Thyroid gland (tissue), 4 donors: ENCODE data around the gene AP2S1. TPM values are rescaled to one million over a fixed set of nuclear protein-coding genes. Genes with fewer than 3 reads are reported as not detected.
"Not testable (repeated sequence)": the region's sequence is repeated elsewhere in the genome, so short reads cannot be mapped to it uniquely, and the experiment has no call there.

ENCODE experiments used
- DNase-seq, 2 donors: peaks; one replicate each; pipeline ENCODE4 v3.0.0-alpha.2; 2019
- H3K27ac ChIP-seq, 3 donors: fragments of 200-600 bp; sonication (generic); 1 replicate in 2 of 3; 2 replicates in 1 of 3; pipeline ENCODE4 v1.5.1; 2016 to 2019; ENCODE audit warnings: mild to moderate bottlenecking in 1 of 3, moderate library complexity in 1 of 3
- H3K27me3 ChIP-seq: fragments of 200-600 bp; sonication (generic); one replicate; pipeline ENCODE4 v1.5.1; 2019
- H3K36me3 ChIP-seq, 2 donors: fragments of 200-600 bp; sonication (generic); one replicate each; pipeline ENCODE4 v1.5.1; 2016 to 2019
- H3K4me1 ChIP-seq, 2 donors: fragments of 200-600 bp; sonication (generic); one replicate each; pipeline ENCODE4 v1.5.1; 2017 to 2019
- H3K4me3 ChIP-seq, 3 donors: fragments of 200-600 bp; sonication (generic); replicated peaks in 1 of 3; 1 replicate in 2 of 3; 2 replicates in 1 of 3; pipeline ENCODE4 v1.5.1; 2016; ENCODE audit warnings: mild to moderate bottlenecking in 1 of 3
- H3K9me3 ChIP-seq: fragments of 200-600 bp; sonication (generic); one replicate; pipeline ENCODE4 v1.5.1; 2017
- CTCF ChIP-seq, 6 experiments: fragments of 200-600 bp in 3 of 6; fragments of 450-650 bp in 3 of 6; sonication (generic) in 3 of 6; IDR thresholded peaks; one replicate each; pipeline ENCODE4 v1.5.1; 2016 to 2019; ENCODE audit warnings: antibody characterized with exemption in 6 of 6, mild to moderate bottlenecking in 2 of 6, inconsistent platforms in 1 of 6, moderate library complexity in 1 of 6
- POLR2A ChIP-seq, 2 donors: fragments of 450-650 bp; IDR thresholded peaks; one replicate each; pipeline ENCODE4 v1.6.1; 2017; ENCODE audit warnings: antibody characterized with exemption in 2 of 2, mild to moderate bottlenecking in 2 of 2, moderate library complexity in 1 of 2
- WGBS, 2 donors: methylation state at CpG; one replicate each; pipeline ENCODE4 v1.1.5; 2017; 5-methylcytosine and 5-hydroxymethylcytosine counted together
- intact Hi-C: fragments of 100-400 bp; cut with DNase I; formaldehyde crosslinking; loops from one replicate; pipeline ENCODE4 v1.15.1; 2023
- total RNA-seq, 4 donors: library from RNA; depleted of rRNA; stranded (reverse); fragments of >200 nt; gene quantifications; one replicate each; pipeline ENCODE4 v1.2.3, GENCODE V29; 2016

The AP2S1 gene
- total RNA-seq, 4 donors from 2014 or later: 29.8 to 98.4 (median 64.1) TPM

GRCh38 chr19:46824890-46825730 lies 25.5 kb downstream of the AP2S1 start:
- no peak for TF ChIP-seq POLR2A (IDR thresholded peaks at IDR 0.05)
- no peak for TF ChIP-seq CTCF (IDR thresholded peaks at IDR 0.05)
- Histone ChIP-seq H3K9me3 (no peaks in the 10 kb centered on the region), H3K27ac (no peak overlapping the region), H3K4me1 (no peaks in the 10 kb centered on the region), H3K27me3 (no peaks in the 10 kb centered on the region), H3K4me3 (no peak overlapping the region), H3K36me3 (no peaks in the 10 kb centered on the region)
- DNase-seq: no peak
- intact Hi-C loops: no loop called here
- 86 to 88% methylated on average over 21 of the region's 21 CpGs for WGBS, 2 donors

GRCh38 chr19:46823049-46823448 lies 27.6 kb downstream of the AP2S1 start:
- no peak overlapping the region for H3K27ac ChIP-seq
- no peaks in the 10 kb centered on the region for H3K4me1 ChIP-seq
- DNase-seq: no peak
- TF ChIP-seq POLR2A (IDR thresholded peaks at IDR 0.05) (no peak), CTCF (IDR thresholded peaks at IDR 0.05) (no peak)
- H3K36me3 ChIP-seq: no peaks in the 10 kb centered on the region
- no peaks in the 10 kb centered on the region for H3K27me3 ChIP-seq
- intact Hi-C loops: no loop called here
- H3K9me3 ChIP-seq: no peaks in the 10 kb centered on the region
- 84 to 87% methylated on average over 6 of the region's 6 CpGs for WGBS, 2 donors
- H3K4me3 ChIP-seq: no peak overlapping the region

GRCh38 chr19:46822410-46822787 lies 28.2 kb downstream of the AP2S1 start:
- H3K36me3 ChIP-seq, H3K9me3 ChIP-seq, H3K4me1 ChIP-seq, intact Hi-C loops, H3K27ac ChIP-seq, H3K27me3 ChIP-seq, H3K4me3 ChIP-seq, DNase-seq: not testable (repeated sequence)
- 91 to 92% methylated on average over 4 of the region's 4 CpGs for WGBS, 2 donors

- no peak for TF ChIP-seq POLR2A (IDR thresholded peaks at IDR 0.05)
- Histone ChIP-seq H3K4me3 (no peak overlapping the region), H3K27me3 (no peaks in the 10 kb centered on the region), H3K36me3 (no peaks in the 10 kb centered on the region), H3K9me3 (no peaks in the 10 kb centered on the region), H3K27ac (no peak overlapping the region), H3K4me1 (no peaks in the 10 kb centered on the region)
- no peak for DNase-seq
- 75 to 81% methylated on average over 7 of the region's 18 CpGs for whole genome bisulfite sequencing, 2 donors
- intact Hi-C loops: no loop called here
Observed at GRCh38 chr19:46821512-46822409, 28.9 kb downstream of the AP2S1 start.

- Histone ChIP-seq H3K36me3 (no peaks in the 10 kb centered on the region), H3K27ac (no peak overlapping the region), H3K4me1 (no peaks in the 10 kb centered on the region), H3K9me3 (no peaks in the 10 kb centered on the region), H3K27me3 (no peaks in the 10 kb centered on the region), H3K4me3 (no peak overlapping the region)
- 94 to 96% methylated on average over 2 of the region's 2 CpGs for WGBS, 2 donors
- intact Hi-C loops: no loop called here
- TF ChIP-seq POLR2A (IDR thresholded peaks at IDR 0.05) (no peak), CTCF (IDR thresholded peaks at IDR 0.05) (no peak)
- DNase-seq: no peak
Observed at GRCh38 chr19:46818812-46819211, 31.8 kb downstream of the AP2S1 start.
